Left renal cortex interstitium (tissue), 4 donors: ENCODE measurements around the gene SGPP2. TPM values are rescaled to one million over a fixed set of nuclear protein-coding genes. Genes with fewer than 3 reads are reported as not detected.

Experiments used
- polyA plus RNA-seq, 4 donors: library from polyadenylated mRNA; unstranded; fragments of 120-200 nt; gene quantifications; one replicate each; pipeline ENCODE4 v1.2.1, GENCODE V29; 2013; ENCODE audit not compliant: insufficient read length in 4 of 4

SGPP2 gene
- polyA plus RNA-seq, 4 donors = 17.1 to 20.2 (median 17.3) TPM

Other genes starting within 250 kb of the SGPP2 start
- under 1 TPM in 2 of 4 donors, not detected in 2; 0.14 to 0.31 TPM for gene PAX3, start 125.5 kb upstream of the SGPP2 start, polyA plus RNA-seq
- gene FARSB, start 231.5 kb downstream of the SGPP2 start, polyA plus RNA-seq = 10 to 100 TPM; 21.6 to 29.2 (median 26.9) TPM
- under 1 TPM in 2 of 4 donors, not detected in 2; 0.13 to 0.48 TPM for gene MOGAT1, start 247.1 kb downstream of the SGPP2 start, polyA plus RNA-seq